ENCODE results near the gene APOL1.
"Not testable (repeated sequence)": the region's sequence is repeated elsewhere in the genome, so short reads cannot be mapped to it uniquely, and the experiment has no call there.

DNA sequence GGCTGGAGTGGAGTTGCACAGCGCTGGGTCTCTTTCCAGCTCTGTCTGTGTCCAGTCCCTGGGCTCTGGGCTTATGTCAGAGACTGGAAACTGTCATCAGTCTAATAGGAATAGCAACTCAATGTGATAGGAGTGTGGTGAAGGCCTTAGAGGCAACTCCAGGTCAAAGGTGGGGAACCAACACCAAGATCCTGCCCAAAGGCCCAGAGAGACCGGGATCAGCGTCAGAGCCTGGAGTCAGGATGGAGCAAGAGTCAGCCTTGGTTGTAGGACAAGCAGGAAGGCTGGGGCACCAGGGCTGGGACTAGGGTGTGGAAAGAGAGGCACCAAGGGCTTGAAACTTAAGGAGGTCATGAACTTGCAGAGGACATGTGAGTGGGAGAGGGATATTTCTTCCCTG, 9.4 kb downstream of the APOL1 start:
- not testable (repeated sequence) for TF ChIP-seq POLR2A (IDR thresholded peaks at IDR 0.05)
- TF ChIP-seq, protein P1, sequence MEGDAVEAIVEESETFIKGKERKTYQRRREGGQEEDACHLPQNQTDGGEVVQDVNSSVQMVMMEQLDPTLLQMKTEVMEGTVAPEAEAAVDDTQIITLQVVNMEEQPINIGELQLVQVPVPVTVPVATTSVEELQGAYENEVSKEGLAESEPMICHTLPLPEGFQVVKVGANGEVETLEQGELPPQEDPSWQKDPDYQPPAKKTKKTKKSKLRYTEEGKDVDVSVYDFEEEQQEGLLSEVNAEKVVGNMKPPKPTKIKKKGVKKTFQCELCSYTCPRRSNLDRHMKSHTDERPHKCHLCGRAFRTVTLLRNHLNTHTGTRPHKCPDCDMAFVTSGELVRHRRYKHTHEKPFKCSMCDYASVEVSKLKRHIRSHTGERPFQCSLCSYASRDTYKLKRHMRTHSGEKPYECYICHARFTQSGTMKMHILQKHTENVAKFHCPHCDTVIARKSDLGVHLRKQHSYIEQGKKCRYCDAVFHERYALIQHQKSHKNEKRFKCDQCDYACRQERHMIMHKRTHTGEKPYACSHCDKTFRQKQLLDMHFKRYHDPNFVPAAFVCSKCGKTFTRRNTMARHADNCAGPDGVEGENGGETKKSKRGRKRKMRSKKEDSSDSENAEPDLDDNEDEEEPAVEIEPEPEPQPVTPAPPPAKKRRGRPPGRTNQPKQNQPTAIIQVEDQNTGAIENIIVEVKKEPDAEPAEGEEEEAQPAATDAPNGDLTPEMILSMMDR (IDR thresholded peaks at IDR 0.05), result not testable (repeated sequence)
